H9 (cell line): Measurements from ENCODE around the gene PTER. TPM values are rescaled to one million over a fixed set of nuclear protein-coding genes. Genes with fewer than 3 reads are reported as not detected.
A peak's percentile ranks its signal among the peaks of the same experiment; 100 is the strongest.

ENCODE experiments used
- DNase-seq: peaks from one replicate; pipeline ENCODE4 v3.0.0-alpha.2; 2017
- H2AFZ ChIP-seq: one replicate; pipeline ENCODE4 v1.6.1; 2013; ENCODE audit warnings: mild to moderate bottlenecking, low read length, control low read depth, moderate library complexity
- H2AK5ac ChIP-seq: 2 replicates; pipeline ENCODE4 v1.6.1; 2013; ENCODE audit warnings: low read length, control low read depth, mixed read lengths; ENCODE audit not compliant: insufficient read length
- H2BK120ac ChIP-seq: one replicate; pipeline ENCODE4 v1.6.1; 2013; ENCODE audit warnings: low read depth, mild to moderate bottlenecking, low read length, control low read depth, inconsistent platforms; ENCODE audit not compliant: poor library complexity, severe bottlenecking
- H2BK12ac ChIP-seq: 2 replicates; pipeline ENCODE4 v1.6.1; 2013; ENCODE audit warnings: low read length, control low read depth, mixed read lengths, low read depth; ENCODE audit not compliant: insufficient read length
- H2BK15ac ChIP-seq: 2 replicates; pipeline ENCODE4 v1.6.1; 2013; ENCODE audit warnings: low read depth, low read length, control low read depth
- H2BK20ac ChIP-seq: one replicate; pipeline ENCODE4 v1.6.1; 2013; ENCODE audit warnings: low read depth, mild to moderate bottlenecking, low read length, control low read depth, inconsistent platforms; ENCODE audit not compliant: poor library complexity, severe bottlenecking
- H2BK5ac ChIP-seq: 2 replicates; pipeline ENCODE4 v1.6.1; 2013; ENCODE audit warnings: low read length, control low read depth, mixed read lengths; ENCODE audit not compliant: insufficient read length
- H3K14ac ChIP-seq: 2 replicates; pipeline ENCODE4 v1.6.1; 2013; ENCODE audit warnings: low read length, control low read depth; ENCODE audit not compliant: insufficient read depth
- H3K18ac ChIP-seq: 2 replicates; pipeline ENCODE4 v1.6.1; 2013; ENCODE audit warnings: low read depth, mild to moderate bottlenecking, mixed read lengths, low read length, control low read depth; ENCODE audit not compliant: insufficient read length
- H3K23ac ChIP-seq: 2 replicates; pipeline ENCODE4 v1.6.1; 2013; ENCODE audit warnings: low read length, control low read depth, mixed read lengths, low read depth; ENCODE audit not compliant: insufficient read length
- H3K23me2 ChIP-seq: 2 replicates; pipeline ENCODE4 v1.6.1; 2013; ENCODE audit warnings: low read depth, mild to moderate bottlenecking, mixed read lengths, low read length, control low read depth; ENCODE audit not compliant: insufficient read length, poor library complexity, severe bottlenecking
- H3K27ac ChIP-seq: 2 replicates; pipeline ENCODE4 v1.5.1; 2013; ENCODE audit warnings: low read length, control low read depth, mixed read lengths, low read depth; ENCODE audit not compliant: insufficient read length
- H3K27me3 ChIP-seq: 2 replicates; pipeline ENCODE4 v1.6.1; 2013; ENCODE audit warnings: low read length, control low read depth, inconsistent platforms; ENCODE audit not compliant: insufficient read depth
- H3K4ac ChIP-seq: 2 replicates; pipeline ENCODE4 v1.6.1; 2013; ENCODE audit warnings: low read depth, mild to moderate bottlenecking, control low read depth, inconsistent platforms, low read length, moderate library complexity
- H3K4me1 ChIP-seq: 2 replicates; pipeline ENCODE4 v1.6.1; 2013; ENCODE audit warnings: low read length, control low read depth, inconsistent platforms; ENCODE audit not compliant: insufficient read depth
- H3K4me2 ChIP-seq: 2 replicates; pipeline ENCODE4 v1.6.1; 2013; ENCODE audit warnings: low read length, control low read depth, mixed read lengths; ENCODE audit not compliant: insufficient read length, insufficient read depth
- H3K56ac ChIP-seq: 2 replicates; pipeline ENCODE4 v1.6.1; 2013; ENCODE audit warnings: low read depth, mild to moderate bottlenecking, mixed read lengths, low read length, control low read depth; ENCODE audit not compliant: insufficient read length
- H3K79me1 ChIP-seq: 2 replicates; pipeline ENCODE4 v1.6.1; 2013; ENCODE audit warnings: low read depth, mild to moderate bottlenecking, moderate library complexity, low read length, control low read depth, inconsistent platforms; ENCODE audit not compliant: insufficient read depth, poor library complexity, severe bottlenecking
- H3K79me2 ChIP-seq: 2 replicates; pipeline ENCODE4 v1.6.1; 2013; ENCODE audit warnings: low read length, control low read depth, inconsistent platforms; ENCODE audit not compliant: insufficient read depth
- H3K9ac ChIP-seq: 2 replicates; pipeline ENCODE4 v1.6.1; 2013; ENCODE audit warnings: low read length, control low read depth, mixed read lengths; ENCODE audit not compliant: insufficient read length; ENCODE audit errors: extremely low read depth
- H3K9me3 ChIP-seq: one replicate; pipeline ENCODE4 v1.6.1; 2013; ENCODE audit warnings: low read depth, low read length, inconsistent platforms; ENCODE audit not compliant: control insufficient read depth
- H3T11ph ChIP-seq: one replicate; pipeline ENCODE4 v1.6.1; 2013; ENCODE audit warnings: mild to moderate bottlenecking, low read length, control low read depth, inconsistent platforms
- H4K20me1 ChIP-seq: one replicate; pipeline ENCODE4 v1.6.1; 2013; ENCODE audit not compliant: control insufficient read depth, insufficient read length, insufficient read depth
- H4K5ac ChIP-seq: 2 replicates; pipeline ENCODE4 v1.6.1; 2013; ENCODE audit warnings: low read depth, mild to moderate bottlenecking, mixed read lengths, low read length, control low read depth; ENCODE audit not compliant: insufficient read length
- H4K8ac ChIP-seq: replicated peaks from 2 replicates; pipeline ENCODE4 v1.6.1; 2013; ENCODE audit warnings: low read length, control low read depth, mixed read lengths, low read depth; ENCODE audit not compliant: insufficient read length
- H4K91ac ChIP-seq: 2 replicates; pipeline ENCODE4 v1.6.1; 2013; ENCODE audit warnings: low read depth, mild to moderate bottlenecking, moderate library complexity, mixed read lengths, low read length, control low read depth; ENCODE audit not compliant: insufficient read length
- H3K27ac Mint-ChIP-seq, 3 experiments: 2 replicates in 2 of 3; 3 replicates in 1 of 3; pipeline ENCODE4 v1.8.0; 2020 to 2021; ENCODE audit warnings: mixed read lengths in 3 of 3, mild to moderate bottlenecking in 1 of 3, moderate library complexity in 1 of 3
- H3K27me3 Mint-ChIP-seq: 2 replicates; pipeline ENCODE4 v1.8.0; 2021; ENCODE audit warnings: low read depth, mild to moderate bottlenecking, moderate library complexity, mixed read lengths
- H3K36me3 Mint-ChIP-seq, 3 experiments: 2 replicates in 2 of 3; 3 replicates in 1 of 3; pipeline ENCODE4 v1.8.0; 2020 to 2021; ENCODE audit warnings: low read depth in 3 of 3, mixed read lengths in 3 of 3; ENCODE audit not compliant: insufficient read depth in 1 of 3
- H3K4me1 Mint-ChIP-seq, 2 experiments: 2 replicates each; pipeline ENCODE4 v1.8.0; 2020; ENCODE audit warnings: mixed read lengths in 2 of 2
- H3K4me3 Mint-ChIP-seq, 2 experiments: 2 replicates in 1 of 2; 3 replicates in 1 of 2; pipeline ENCODE4 v1.8.0; 2020 to 2021; ENCODE audit warnings: mild to moderate bottlenecking in 2 of 2, mixed read lengths in 2 of 2, moderate library complexity in 1 of 2
- H3K9me3 Mint-ChIP-seq, 2 experiments: 2 replicates in 1 of 2; 3 replicates in 1 of 2; pipeline ENCODE4 v1.8.0; 2020; ENCODE audit warnings: mild to moderate bottlenecking in 2 of 2, mixed read lengths in 2 of 2, moderate library complexity in 1 of 2
- CTCF ChIP-seq: fragments of 200-600 bp; sonication (generic); conservative IDR thresholded peaks from 3 replicates; pipeline ENCODE4 v1.8.0; 2021; ENCODE audit warnings: antibody characterized with exemption, mild to moderate bottlenecking
- WGBS: extraction: QIAGEN DNeasy Blood & Tissue Kit; methylation state at CpG from one replicate; pipeline ENCODE4 v1.1.7; 2013; ENCODE audit warnings: missing lambda C conversion rate, low lambda C conversion rate, mixed read lengths; ENCODE audit not compliant: insufficient read length; ENCODE audit errors: extremely low coverage; 5-methylcytosine and 5-hydroxymethylcytosine counted together
- total RNA-seq: library from RNA; stranded (reverse); gene quantifications from 2 replicates; pipeline ENCODE4 v1.2.1, GENCODE V29; 2021

PTER gene
- total RNA-seq, 1 experiment from 2014 or later = 10.1 TPM

GRCh38 chr10:16439295-16439694 lies 2.5 kb downstream of the PTER start:
- no peak overlapping the region for H2AFZ ChIP-seq
- H3K27ac Mint-ChIP-seq = 0 out of 7 replicates have a peak overlapping the region, but pooled peaks of 1 of the 3 experiments have one; percentile 7
- no peak overlapping the region for H3K18ac ChIP-seq
- no peak overlapping the region for H2BK12ac ChIP-seq
- H3K27ac ChIP-seq = no peak overlapping the region
- H3K9ac ChIP-seq = no peak overlapping the region
- H2AK5ac ChIP-seq = no peak overlapping the region
- peaks cover 2 to 16% (median 4%) of the 10 kb centered on the region in 3 experiments; a peak in 4 of 7 replicates for H3K36me3 Mint-ChIP-seq
- DNase-seq = no peak
- WGBS = no CpG with 5 or more reads among the region's 1 CpG
- no peak overlapping the region for H3K4me3 Mint-ChIP-seq
- H3K9me3 Mint-ChIP-seq = no peaks in the 10 kb centered on the region
- H4K5ac ChIP-seq = no peak overlapping the region
- H3K4me1 ChIP-seq = peaks cover 6% of the 10 kb centered on the region; the same call in 1 of the 2 replicates
- peaks cover 30 to 31% of the 10 kb centered on the region in 2 experiments for H3K4me1 Mint-ChIP-seq
- no peak overlapping the region for H4K91ac ChIP-seq
- no peak overlapping the region for H2BK5ac ChIP-seq
- no peak overlapping the region for H4K8ac ChIP-seq
- no peak overlapping the region for H3K14ac ChIP-seq
- no peak overlapping the region for H3K4me2 ChIP-seq
- peaks cover 2% of the 10 kb centered on the region for H3K23me2 ChIP-seq
- H3K79me1 ChIP-seq = no peaks in the 10 kb centered on the region
- no peak overlapping the region for H3K23ac ChIP-seq
- H3T11ph ChIP-seq = no peak overlapping the region
- H3K9me3 ChIP-seq = no peaks in the 10 kb centered on the region
- no peaks in the 10 kb centered on the region; the same call in 1 of the 2 replicates for H3K27me3 ChIP-seq
- no peak for TF ChIP-seq CTCF
- H2BK20ac ChIP-seq = no peak overlapping the region
- H3K56ac ChIP-seq = no peak overlapping the region
- no peak overlapping the region for H3K4ac ChIP-seq
- no peaks in the 10 kb centered on the region for H4K20me1 ChIP-seq
- H3K27me3 Mint-ChIP-seq = peaks cover 8% of the 10 kb centered on the region
- H3K79me2 ChIP-seq = no peaks in the 10 kb centered on the region
- no peak overlapping the region for H2BK120ac ChIP-seq
- no peak overlapping the region for H2BK15ac ChIP-seq
